NT2/D1 (cell line): ENCODE measurements around the gene JARID2.

ENCODE experiments used
- YY1 ChIP-seq: IDR thresholded peaks from 2 replicates; pipeline ENCODE4 v1.6.1; 2011; ENCODE audit not compliant: insufficient read length, insufficient read depth
- ZNF274 ChIP-seq: IDR thresholded peaks from 2 replicates; pipeline ENCODE4 v1.6.1; 2011; ENCODE audit warnings: mild to moderate bottlenecking, low read depth, low read length

GRCh38 chr6:15430931-15431405 is 185.1 kb downstream of the JARID2 start:
- no peak for TF ChIP-seq YY1
- no peak for TF ChIP-seq ZNF274
